SK-N-DZ (cell line): ENCODE results near the gene KCNG2.

ENCODE experiments used
- DNase-seq: peaks from one replicate; pipeline ENCODE4 v3.0.0-alpha.2; 2015; ENCODE audit warnings: low spot score

The KCNG2 gene

DNA sequence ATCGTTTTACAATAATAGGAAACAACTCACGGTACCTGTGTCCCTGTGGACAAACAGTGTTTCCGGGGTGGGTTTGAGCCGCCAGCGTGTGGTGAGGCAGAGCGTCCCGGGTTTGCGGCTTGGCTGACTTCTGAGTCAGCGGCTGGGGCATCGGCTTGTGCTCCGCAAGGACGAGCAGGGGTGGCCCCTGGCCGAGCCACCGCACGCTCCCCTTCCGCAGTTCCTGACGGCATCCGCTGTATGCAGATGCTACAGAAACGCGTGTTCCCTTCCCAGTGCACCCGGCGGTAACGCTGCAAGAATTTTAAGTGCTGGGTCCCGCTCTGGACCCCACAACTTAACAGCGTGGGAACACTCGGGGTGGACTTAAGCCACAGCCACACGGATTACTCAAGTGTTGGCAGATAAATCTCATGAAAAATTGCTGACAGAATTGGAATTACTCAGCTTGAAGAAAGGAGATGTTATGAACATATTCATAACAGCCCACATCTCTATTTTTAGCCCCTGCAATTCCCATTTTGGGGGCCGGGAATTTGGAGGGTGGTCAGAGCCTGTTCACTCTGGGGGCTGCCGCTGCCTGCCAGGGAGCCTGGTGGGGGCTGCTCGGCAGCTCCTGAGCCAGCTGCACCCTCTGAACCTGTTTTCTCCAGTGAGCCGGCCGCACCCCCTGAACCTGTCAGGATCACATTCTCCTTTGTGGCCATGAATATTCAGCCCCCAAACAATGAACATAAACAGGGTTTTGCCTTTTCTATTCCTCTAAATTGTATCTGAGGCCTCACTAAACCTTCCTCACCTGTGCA lies 12.6 kb upstream of the KCNG2 start:
- DNase-seq, result no peak

- DNase-seq, result no peak
These were observed 11.9 kb upstream of the KCNG2 start for GRCh38 chr18:79785831-79786230.

DNA sequence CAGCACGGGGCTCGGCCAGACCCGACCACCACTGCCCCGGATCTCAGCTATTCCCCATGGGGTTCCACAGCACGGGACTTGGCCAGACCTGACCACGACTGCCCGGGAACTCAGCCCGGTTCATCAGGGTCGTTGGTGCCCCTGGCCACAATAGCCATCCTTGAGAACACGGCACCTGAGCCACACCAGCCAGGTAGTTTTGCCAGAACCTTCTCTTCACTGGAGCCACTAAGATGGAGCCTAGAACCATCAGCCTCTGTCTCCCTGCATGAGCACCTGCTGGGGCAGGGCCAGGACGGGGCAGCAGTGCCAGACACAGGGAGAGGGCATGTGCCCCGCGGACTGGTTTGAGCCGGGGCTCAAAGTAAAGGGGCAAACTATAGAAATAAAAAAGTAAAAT lies 11.4 kb upstream of the KCNG2 start:
- no peak for DNase-seq

- DNase-seq, result no peak
These were observed 10.8 kb upstream of the KCNG2 start for GRCh38 chr18:79786786-79787526.

- no peak for DNase-seq
These were observed 10.2 kb upstream of the KCNG2 start for GRCh38 chr18:79787527-79787864.

- no peak for DNase-seq
These were observed 9.6 kb upstream of the KCNG2 start for GRCh38 chr18:79787865-79788733.

DNA sequence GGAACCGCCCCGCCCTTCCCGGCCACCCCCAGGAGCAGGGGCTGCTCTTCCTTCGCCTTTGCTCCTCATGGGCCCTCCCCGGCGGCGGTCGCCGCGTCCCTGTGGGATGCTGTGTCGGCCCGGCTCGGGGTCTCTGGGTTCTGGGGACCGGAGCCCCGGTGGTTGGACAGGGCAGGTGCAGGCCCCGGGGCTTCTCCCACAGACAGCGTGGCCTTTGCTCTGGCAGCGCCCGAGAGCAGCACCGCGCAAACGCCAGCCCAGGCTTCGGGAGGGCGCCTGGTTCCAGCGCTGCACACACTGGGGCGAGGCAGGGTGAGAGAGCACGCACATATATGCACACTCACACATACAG lies 9.0 kb upstream of the KCNG2 start:
- no peak for DNase-seq

DNA sequence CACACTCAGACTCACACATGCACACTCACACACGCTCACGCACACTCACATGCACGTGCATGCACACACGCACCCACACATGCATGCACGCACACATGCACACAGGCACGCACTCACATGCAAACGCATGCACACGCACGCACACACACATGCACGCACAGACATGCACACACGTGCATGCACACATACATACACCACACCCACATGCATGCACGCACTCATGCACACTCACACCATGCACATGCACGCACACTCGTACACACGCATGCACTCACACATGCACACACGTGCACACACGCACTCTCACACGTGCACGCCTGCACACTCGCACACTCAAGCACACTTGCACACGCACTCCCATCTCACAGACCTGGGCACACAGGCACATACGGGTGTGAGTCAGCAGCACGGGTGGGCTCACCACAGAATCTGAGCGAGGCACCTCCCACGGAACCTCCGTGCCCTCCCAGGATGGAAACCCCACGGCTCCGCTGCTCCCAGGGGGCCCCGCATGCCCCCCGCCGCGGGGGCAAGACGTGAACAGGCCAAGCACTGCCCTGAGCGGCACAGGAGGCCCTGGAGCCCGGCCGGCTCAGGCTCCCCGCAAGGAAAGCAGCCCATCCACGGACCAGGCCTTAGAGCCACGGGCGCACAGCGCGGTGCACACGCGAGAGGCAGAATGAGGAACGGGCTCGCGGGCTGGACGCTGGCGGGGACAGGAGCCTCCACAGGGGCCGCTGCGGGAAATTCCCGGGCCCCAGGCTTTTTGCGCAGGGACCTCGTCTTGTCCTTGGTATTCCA lies 8.4 kb upstream of the KCNG2 start:
- DNase-seq, result no peak

DNA sequence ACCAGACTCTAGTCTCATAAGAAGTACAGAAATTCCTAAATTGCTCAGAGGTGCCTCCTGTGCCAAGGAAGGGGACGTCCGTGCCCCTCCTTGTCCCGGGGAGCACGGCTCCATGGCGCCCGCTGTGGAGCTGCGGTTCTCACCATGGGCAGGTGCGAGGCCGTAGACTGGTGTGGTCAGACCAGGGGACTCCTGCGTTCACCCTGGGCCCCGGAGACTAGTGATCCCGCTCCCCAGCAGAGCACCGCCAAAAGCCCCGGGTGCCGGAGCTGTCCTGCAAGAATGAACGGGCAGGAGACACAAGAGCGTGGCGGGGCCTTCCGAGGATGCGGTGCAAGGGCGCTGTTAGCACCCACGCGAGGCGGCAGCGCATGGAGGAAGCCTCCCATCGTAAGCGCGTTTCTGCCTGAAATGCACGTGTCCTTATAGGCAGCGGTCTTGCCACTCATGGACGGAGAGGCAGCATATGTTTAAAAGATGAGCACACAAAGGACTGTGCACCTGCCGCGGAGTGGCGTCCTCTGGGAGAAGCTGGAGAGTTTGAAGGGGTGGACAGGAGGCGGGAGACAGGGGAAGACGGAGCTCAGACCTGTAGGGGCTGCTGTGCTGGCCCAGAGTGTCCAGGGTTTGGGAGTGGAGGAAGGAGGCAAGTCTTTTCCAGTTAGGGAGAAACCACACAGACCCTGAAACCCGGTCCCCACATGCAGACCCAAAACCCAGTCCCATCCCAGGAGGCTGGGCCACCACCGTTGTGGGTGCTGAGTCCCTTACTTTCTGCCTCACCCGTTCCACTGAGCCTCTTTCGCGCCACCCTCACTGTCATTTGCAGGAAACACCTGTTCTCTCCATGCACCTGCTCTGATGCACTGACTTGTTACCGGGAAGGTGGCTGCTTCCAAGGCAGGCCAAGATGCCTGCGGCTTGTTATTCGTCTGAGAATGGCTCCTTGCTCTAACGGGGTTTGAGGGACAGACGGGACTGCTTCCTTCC lies 7.5 kb upstream of the KCNG2 start:
- DNase-seq, result no peak

- DNase-seq, result no peak
These were observed 6.5 kb upstream of the KCNG2 start for GRCh38 chr18:79790996-79791972.

DNA sequence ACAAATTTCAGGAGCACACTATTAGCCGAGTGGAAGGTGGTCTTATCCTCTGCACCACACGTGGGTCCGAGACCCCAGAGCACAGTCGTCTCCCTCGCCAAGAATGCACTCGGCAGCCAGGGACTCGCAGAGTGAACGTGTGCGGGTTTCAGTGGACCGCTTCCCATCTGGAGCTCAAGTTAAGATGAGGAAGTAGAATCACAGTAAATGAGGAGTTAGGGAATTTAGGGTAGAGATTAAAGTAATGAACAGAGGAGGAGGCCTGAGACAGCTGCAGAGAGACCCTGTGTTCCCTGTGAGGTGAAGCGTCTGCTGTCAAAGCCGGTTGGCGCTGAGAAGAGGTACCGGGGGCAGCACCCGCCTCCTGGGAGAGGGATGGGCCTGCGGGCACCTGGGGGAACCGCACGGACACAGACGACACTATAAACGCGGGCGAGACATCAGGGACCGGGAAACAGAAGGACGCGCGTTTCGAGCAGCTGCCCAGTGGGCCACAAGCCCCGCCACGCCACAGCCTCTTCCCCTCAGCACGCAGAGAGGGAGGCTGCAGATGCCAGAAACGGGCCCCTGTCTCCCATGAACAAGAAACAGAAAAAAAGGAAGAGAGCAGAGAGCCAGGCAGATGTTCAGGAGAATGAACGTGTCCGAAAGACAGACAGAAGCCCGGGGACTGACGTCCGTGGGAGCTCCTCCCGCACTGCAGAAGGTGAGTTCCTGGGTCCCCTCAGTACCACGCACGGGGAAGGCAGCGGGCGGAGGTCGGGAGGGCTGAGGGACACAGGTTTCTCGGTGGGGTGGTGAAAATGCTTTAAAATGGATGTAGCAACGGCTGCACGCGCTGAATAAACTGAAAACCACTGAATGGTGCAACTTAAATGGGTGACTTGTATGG lies 5.4 kb upstream of the KCNG2 start:
- DNase-seq, result no peak

GRCh38 chr18:79792988-79793355 lies 4.8 kb upstream of the KCNG2 start:
- no peak for DNase-seq

DNA sequence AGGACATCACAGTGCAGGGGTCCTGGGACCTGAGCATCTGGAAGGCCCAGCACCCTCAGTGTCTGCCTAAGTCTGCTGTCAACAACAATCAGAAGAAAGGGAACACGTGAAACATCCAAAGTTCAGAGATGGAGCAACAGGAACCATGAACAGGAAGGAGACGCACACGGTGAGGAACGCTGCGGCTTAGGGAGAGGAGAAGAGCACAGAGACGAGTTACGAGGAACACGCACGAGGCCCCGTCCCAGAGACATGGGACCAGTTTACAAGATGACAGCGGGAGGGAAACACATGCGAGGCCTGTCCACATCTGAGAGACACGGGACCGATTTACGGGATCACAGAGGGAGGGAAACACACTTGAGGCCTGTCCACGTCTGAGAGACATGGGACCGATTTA lies 2.9 kb upstream of the KCNG2 start:
- DNase-seq, result no peak

- no peak for DNase-seq
These were observed 2.3 kb upstream of the KCNG2 start for GRCh38 chr18:79795446-79795845.

DNA sequence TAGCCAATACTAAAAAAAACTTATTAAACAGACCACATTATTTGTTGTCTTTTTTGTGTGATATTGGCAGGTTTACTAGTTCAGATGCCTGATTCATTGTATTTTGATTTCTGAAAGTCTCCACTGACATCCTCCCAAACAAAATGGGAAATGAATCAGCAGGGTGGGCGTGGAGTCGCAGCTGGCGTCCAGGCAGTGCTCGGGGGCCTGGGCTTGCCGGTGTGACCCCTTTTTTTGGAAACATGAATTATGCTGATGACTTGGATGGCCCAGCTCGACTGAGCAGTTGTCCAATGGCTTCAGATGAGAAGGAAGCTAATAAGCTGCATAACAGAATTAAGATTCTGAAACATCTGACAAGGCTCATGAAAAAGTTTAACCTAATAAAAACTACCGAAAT lies 1.7 kb upstream of the KCNG2 start:
- DNase-seq, result no peak

- DNase-seq, result no peak
These were observed 970 bp upstream of the KCNG2 start for GRCh38 chr18:79796531-79797405.

DNA sequence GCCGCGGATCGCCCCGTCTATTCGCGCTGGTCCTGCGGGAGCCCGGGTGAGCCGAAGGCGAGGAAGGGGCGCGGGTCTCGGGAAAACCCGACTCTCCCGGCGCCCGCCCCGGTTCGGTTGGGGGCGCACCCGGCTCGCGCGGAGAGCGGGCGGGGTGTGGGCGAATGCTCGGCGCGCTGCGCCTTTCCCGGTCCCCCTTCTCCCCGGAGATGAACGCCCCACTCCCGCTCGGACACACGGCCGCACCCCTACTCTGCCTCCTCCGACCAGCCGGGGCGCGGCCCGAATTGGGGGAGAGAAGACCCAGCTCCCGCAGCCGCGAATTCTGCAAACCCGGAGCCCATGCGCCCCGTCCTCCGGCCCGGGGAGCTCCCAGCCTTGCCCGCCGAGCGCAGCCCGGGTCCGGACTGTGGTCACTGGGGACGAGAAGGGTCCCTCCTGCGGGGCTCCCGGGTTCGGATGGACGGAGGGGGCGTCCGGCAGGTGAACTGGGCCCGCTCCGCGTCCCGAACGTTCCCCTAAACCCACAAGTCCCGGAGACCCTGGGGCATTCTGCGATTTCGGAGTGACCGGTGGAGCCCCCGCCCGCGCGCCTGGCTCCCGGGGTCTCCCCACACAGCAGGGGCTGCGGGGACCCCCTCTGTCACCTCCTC lies 734 bp downstream of the KCNG2 start:
- DNase-seq, result no peak
